Activated CD4-positive, alpha-beta T cell treated with anti-CD3 and anti-CD28 coated beads, Interleukin-2, amount 50 U/mL, for 24 hours (primary cell): ENCODE results near the gene GAS2L2.
"Not testable (repeated sequence)": the region's sequence is repeated elsewhere in the genome, so short reads cannot be mapped to it uniquely, and the experiment has no call there.

Experiments used
- DNase-seq, 2 donors: peaks; one replicate each; pipeline ENCODE4 v3.0.0-alpha.2; 2020; ENCODE audit warnings: low read depth in 1 of 2, low spot score in 1 of 2

GAS2L2 gene

GRCh38 chr17:35729405-35729833 is 23.6 kb downstream of the GAS2L2 start:
- no peak for DNase-seq

DNA sequence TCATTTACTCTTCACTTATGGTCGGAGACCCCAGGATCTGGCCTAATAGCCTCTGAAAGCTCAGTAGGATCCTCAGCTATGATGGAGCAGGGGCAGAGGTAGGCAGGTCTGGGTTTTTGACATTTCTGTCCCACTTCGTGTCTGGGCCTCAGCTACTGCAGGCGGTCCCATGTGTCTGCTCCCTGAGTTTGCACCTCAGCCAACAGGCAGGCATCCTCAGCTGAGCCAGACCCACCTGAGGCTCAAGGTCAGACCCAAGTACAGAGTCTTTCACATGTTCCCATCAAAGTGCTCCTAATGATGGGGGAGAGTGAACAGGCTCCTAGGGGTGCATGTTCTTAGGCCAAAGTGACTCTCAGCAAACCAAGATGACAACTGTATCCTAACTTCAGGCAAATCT is 24.5 kb downstream of the GAS2L2 start:
- no peak for DNase-seq

- DNase-seq = no peak
These were observed 25.4 kb downstream of the GAS2L2 start for GRCh38 chr17:35727635-35728034.

- DNase-seq = no peak
These were observed 26.0 kb downstream of the GAS2L2 start for GRCh38 chr17:35726953-35727460.

GRCh38 chr17:35726127-35726952 is 26.7 kb downstream of the GAS2L2 start:
- no peak for DNase-seq

GRCh38 chr17:35725802-35726126 is 27.3 kb downstream of the GAS2L2 start:
- DNase-seq = no peak

DNA sequence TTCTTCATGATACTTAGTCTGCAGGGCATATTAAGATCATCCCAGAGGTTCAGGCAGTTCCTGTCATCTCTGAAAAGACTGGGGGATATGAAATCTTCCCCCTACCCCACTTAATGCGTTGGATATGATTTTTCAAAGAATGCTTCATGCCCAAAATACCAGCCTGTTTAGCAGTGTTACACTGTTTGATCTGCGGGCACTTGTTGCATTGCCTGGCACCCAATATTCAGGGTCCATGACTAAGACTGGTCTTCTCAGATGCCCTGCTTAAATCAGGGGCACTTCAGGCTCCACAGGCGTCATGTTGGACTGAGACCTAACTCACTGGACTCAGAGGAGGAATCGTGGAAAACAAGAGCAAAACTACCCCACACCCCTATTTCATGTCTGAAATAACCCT is 28.0 kb downstream of the GAS2L2 start:
- DNase-seq = no peak

GRCh38 chr17:35723735-35724134 is 29.3 kb downstream of the GAS2L2 start:
- no peak for DNase-seq

DNA sequence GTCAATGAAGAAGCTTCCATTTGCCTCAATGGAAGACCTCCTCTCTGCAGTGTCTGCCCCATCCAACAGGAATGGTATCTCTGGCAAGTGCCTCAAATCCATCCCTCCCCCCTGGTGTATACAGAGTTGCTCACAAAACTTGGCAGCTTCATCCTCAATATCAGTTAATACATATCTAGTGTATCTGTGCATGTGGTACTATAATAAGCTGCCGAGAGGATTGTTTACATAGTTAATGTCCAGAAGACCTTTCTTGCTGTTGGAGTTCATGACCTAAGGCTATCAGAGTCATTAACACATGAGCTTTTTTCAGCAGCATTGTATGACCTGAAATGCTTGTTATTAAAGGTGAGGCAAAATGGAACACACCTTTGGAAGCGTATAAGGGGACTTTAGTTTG is 35.6 kb downstream of the GAS2L2 start:
- DNase-seq = no peak

DNA sequence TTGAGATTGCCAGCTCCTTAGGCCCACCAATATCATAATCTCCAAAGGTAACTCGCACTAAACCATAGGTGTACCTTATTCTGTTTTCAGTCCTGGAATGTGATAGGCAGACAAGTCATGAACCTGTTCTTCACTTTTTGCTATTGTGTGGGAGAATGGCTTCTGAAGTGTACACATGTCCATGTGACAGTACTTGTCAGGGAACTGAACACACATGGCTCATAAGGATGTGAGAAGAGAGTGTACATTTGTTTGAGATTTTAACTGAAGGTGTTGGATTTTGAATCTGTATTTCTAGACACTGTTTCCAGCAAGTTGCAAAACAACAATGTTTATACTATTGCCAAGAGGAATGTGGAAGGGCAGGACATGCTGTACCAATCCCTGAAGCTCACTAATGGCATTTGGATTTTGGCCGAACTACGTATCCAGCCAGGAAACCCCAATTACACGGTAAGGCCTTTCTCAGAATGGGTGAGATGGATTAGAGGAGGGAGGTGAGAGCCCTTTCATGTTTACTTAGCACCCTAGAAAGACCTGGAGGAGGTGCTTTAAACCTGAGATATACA is 36.1 kb downstream of the GAS2L2 start:
- no peak for DNase-seq

GRCh38 chr17:35716173-35716572 is 36.9 kb downstream of the GAS2L2 start:
- DNase-seq = no peak

DNA sequence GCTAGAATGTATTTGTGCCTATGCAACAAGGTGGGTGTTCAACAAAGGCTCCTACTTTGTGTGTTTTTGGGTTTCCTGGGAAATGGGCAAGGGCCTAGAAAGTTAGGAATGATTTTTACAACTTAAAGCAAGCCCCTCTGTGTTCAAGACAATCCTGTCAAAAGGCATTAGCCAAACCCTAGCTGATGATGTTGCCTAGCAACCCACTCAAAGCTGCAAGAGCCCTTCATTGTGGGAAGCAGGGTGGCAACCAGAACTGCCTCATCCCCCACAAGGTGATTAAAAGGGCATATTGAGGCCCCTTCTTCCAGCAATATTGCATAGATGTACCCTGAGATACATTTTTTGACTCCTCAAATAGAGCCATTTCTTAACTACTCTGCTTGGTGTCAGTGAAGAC is 37.6 kb downstream of the GAS2L2 start:
- DNase-seq = no peak

- no peak for DNase-seq
These were observed 38.1 kb downstream of the GAS2L2 start for GRCh38 chr17:35714988-35715387.

GRCh38 chr17:35713069-35713728 is 39.8 kb downstream of the GAS2L2 start:
- DNase-seq = no peak

DNA sequence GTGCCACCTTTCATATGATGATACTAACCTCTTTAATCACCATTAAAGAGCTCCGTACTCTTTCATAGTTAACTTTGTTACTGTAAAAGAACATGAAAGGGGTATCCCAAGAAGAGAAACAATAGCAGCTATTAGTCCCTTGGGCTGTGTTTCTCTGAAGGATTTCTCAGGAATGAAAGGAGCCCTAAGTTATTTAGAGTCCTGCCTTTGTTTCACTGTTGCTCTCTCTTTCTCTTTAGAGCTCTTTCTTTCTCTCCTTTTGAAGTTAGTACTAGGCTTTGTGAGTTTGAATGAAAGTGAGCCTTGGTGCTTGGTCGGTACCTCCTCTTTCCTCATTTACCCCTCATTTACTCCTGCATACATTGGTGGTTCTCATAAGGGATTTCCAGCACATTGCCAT is 42.1 kb downstream of the GAS2L2 start:
- DNase-seq = no peak

- no peak for DNase-seq
These were observed 43.2 kb downstream of the GAS2L2 start for GRCh38 chr17:35709874-35710273.

- no peak for DNase-seq
These were observed 44.1 kb downstream of the GAS2L2 start for GRCh38 chr17:35708951-35709350.

GRCh38 chr17:35708149-35708548 is 44.9 kb downstream of the GAS2L2 start:
- DNase-seq = no peak

DNA sequence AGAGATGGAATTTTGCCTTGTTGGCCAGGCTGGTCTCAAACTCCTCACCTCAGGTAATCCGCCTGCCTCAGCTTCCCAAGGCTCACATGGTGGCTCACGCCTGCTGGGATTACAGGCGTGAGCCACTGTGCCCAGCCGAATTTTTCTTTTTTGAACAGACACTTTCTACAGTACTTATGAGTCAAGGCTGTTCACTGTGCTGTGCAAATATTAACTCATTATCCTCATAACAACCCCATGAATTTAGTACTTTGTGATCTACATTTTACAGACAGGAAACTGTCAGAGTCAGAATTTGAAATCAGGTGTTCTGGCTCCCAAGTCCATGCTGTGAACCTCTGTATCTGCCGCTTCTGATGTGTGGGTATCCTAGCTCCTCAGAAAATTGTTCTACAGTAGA is 47.3 kb downstream of the GAS2L2 start:
- no peak for DNase-seq

GRCh38 chr17:35705230-35705629 is 47.8 kb downstream of the GAS2L2 start:
- DNase-seq = no peak

DNA sequence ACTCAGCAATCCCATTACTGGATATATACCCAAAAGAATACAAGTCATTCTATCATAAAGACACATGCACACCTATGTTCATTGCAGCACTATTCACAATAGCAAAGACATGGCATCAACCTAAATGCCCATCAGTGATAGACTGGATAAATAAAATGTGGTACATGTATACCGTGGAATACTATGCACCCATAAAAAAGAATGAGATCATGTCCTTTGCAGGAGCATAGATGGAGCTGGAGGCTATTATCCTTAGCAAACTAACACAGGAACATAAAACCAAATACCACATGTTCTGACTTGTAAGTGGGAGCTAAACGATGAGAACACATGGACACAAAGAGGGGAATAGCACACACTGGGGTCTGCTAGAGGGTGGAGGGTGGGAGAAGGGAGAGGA is 49.7 kb downstream of the GAS2L2 start:
- DNase-seq = not testable (repeated sequence)

DNA sequence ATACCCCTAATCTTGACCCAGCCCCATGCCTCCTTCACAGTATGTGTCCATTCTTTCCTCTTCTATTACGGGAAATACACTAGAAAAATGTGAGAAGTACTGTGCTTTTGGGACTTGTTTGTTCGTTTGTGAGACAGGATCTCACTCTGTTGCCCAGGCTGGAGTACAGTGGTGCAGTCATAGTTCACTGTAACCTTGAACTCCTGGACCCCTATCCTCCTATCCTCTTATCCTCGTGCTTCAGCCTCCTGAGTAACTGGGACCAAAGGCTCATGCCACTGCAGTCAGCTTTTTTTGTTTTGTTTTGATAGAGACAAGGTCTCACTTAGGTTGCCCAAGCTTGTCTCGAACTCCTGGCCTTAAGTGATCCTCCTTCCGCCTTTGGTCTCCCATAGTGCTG is 51.5 kb downstream of the GAS2L2 start:
- no peak for DNase-seq
